ENCODE measurements around the gene CAPN3.

DNA sequence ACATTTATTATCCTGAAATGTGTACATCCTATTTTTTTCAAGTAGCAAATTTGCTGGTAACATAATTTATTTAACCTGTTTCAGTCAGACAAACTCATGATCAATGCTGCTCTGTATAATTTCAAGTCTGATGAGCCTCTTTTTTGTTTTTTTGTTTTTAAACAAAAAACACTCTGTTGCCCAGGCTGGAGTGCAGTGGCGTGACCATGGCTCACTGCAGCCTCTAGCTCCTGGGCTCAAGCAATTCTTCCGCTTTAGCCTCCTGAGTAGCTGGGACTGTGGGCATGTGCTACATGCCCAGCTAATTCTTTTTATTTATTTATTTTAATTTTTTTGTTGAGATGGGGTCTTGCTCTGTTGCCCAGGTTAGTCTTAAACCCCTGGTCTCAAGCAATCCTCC, 40.1 kb upstream of the CAPN3 start:
- TF ChIP-seq, protein P1, sequence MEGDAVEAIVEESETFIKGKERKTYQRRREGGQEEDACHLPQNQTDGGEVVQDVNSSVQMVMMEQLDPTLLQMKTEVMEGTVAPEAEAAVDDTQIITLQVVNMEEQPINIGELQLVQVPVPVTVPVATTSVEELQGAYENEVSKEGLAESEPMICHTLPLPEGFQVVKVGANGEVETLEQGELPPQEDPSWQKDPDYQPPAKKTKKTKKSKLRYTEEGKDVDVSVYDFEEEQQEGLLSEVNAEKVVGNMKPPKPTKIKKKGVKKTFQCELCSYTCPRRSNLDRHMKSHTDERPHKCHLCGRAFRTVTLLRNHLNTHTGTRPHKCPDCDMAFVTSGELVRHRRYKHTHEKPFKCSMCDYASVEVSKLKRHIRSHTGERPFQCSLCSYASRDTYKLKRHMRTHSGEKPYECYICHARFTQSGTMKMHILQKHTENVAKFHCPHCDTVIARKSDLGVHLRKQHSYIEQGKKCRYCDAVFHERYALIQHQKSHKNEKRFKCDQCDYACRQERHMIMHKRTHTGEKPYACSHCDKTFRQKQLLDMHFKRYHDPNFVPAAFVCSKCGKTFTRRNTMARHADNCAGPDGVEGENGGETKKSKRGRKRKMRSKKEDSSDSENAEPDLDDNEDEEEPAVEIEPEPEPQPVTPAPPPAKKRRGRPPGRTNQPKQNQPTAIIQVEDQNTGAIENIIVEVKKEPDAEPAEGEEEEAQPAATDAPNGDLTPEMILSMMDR (conservative IDR thresholded peaks at IDR 0.05; ENCODE audit: low read length), result no peak
- TF ChIP-seq EZH2phosphoT487 (IDR thresholded peaks at IDR 0.05; ENCODE audit: borderline replicate concordance, low read depth, low read length), result no peak
